NCI-H1105 treated with DMSO at 0.1 percent for 48 hours (cell line): ENCODE measurements around the gene NFKBIB.

Source experiments
- DNase-seq: peaks from one replicate; lab custom pipeline; 2025; lab: John Stamatoyannopoulos, UW

The NFKBIB gene

GRCh38 chr19:38904581-38905539, 5.1 kb downstream of the NFKBIB start:
- no peak for DNase-seq

- no peak for DNase-seq
These were observed 5.9 kb downstream of the NFKBIB start for GRCh38 chr19:38905620-38906019.

GRCh38 chr19:38907227-38907626, 7.5 kb downstream of the NFKBIB start:
- no peak for DNase-seq

DNA sequence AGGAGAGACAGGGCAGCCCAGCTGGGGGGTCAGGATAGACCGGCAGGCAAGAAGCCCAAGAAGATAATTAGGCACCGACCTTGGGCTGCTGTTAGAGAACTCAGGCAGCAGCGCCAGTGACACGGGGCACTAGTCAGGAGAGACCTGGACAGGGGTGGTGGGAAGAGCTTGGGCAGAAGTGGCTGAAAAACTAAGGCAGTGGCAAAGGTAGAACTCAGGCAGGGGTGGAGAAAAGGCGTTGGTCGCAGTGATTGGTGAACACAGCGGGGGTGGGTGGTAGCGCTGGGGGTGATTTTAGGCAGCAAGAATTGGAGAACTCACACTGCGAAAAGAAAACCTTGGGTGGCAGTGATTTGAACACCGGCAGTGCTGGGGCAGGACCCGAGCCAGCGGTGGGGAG, 7.9 kb downstream of the NFKBIB start:
- DNase-seq = no peak

DNA sequence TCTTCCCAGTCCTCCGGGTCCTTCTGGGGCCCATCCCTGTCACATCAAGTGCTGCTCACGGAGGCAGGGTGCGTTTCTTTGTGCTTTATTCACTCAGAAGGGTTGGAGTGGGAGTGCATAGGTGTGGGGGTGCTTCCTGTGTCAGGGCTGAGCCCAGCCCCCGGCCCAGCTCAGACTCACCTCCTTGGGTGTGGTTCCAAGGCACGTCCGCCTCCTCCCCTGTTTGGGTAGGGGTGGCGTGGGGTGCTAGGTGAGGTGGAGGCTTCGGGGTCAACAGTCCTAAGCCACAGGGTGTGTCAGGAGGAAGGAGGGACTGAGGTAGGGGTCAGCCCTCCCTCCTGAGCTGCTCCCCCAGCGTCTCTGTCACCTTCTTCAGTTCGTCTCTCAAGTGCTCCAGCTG, 9.1 kb downstream of the NFKBIB start:
- no peak for DNase-seq

- no peak for DNase-seq
These were observed 10.7 kb downstream of the NFKBIB start for GRCh38 chr19:38910488-38910887.

- no peak for DNase-seq
These were observed 11.7 kb downstream of the NFKBIB start for GRCh38 chr19:38911388-38912001.

- DNase-seq = no peak
These were observed 13.1 kb downstream of the NFKBIB start for GRCh38 chr19:38912600-38913514.

GRCh38 chr19:38913958-38914357, 14.2 kb downstream of the NFKBIB start:
- DNase-seq = no peak

DNA sequence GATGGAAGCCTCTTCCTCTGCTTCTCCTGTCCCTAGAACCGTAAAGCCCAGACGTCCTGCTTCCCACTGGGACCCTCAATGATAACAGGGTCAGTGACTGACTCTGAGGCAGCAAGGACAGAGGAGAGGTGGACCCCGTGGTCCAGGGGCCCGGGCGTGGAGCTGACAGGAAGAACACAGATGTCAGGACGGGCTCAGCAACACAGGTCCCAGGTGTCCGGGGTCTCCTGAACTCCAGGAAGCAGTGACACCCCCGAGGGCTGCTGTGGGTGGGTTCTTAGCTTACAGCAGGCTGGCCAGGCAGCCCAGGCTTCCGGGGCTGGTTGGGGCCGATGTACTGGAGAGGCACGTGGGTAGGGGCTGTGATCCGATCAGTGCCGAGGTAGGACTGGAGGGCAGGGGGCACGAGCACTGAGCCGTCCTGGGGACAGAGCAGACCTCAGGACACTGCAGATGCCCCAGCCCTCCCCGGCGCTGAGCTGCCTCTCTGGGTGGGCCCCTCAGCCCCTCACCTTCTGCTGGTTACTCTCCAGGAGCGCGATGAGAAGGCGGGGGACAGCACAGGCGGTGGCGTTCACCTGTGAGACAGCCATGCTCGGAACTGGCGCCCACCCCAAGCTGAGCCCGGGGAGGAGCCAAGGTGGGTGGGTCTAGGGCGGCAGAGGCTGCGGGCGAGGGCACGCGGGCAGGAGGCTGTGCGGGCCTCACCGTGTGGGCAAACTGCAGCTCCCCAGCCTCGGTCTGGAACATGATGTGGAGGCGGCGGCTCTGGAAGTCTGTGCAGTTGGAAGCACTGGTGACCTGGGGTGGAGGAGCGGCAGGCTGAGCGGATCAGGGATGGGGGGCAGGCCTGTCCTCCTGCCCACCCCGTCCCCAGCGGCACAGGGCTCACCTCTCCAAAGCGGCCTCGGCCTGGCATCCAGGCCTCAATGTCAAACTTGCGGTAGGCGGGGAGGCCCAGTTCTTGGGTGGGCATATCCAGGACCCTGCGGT, 15.9 kb downstream of the NFKBIB start:
- DNase-seq = no peak

DNA sequence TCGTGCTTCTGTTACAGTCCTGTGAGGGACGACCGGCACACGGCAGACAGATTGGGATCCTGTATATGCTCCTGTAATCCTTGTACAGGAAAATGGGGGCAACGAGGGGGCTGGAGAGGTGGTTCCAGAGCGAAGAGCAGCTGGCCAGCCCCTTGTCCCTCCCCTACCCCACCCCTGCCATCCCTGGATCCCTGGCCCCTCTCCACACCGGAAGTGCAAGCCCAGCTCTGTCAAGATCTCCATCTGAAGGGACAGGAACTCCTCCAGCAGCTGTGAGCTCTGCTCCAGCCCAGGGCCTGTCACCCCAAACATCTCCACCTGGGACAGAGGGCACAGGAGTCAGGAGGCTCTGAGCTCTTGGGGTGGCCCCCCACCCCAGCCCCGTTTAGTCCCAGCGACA, 17.7 kb downstream of the NFKBIB start:
- no peak for DNase-seq

DNA sequence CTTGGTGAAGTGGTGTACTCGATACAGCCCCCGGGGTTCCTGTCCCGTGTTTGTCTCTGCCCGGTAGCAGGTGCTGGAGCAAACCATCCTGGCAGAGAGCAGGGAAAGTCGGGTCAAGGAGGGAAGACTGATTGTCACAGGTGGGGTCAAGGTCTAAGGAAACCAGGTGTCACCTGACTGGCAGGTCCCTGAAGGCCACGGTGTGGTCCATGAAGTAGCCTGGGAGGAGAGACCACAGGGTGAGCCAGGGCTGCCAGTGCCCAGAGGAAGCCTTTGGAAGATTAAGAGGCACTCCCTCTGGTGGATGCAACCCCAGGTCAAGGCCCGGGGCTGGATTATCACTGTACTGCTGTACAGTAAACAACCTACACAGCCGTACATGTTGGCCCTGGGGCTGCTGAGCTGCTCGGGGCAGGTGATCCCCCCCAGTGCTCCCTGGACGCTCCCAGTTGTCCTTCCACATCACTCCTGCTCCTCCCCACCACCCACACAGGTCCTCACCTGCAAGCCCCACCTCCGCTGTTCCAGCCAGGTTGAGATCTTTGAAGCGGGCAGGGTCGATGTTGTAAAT, 18.2 kb downstream of the NFKBIB start:
- no peak for DNase-seq

- no peak for DNase-seq
These were observed 18.8 kb downstream of the NFKBIB start for GRCh38 chr19:38918526-38918925.

DNA sequence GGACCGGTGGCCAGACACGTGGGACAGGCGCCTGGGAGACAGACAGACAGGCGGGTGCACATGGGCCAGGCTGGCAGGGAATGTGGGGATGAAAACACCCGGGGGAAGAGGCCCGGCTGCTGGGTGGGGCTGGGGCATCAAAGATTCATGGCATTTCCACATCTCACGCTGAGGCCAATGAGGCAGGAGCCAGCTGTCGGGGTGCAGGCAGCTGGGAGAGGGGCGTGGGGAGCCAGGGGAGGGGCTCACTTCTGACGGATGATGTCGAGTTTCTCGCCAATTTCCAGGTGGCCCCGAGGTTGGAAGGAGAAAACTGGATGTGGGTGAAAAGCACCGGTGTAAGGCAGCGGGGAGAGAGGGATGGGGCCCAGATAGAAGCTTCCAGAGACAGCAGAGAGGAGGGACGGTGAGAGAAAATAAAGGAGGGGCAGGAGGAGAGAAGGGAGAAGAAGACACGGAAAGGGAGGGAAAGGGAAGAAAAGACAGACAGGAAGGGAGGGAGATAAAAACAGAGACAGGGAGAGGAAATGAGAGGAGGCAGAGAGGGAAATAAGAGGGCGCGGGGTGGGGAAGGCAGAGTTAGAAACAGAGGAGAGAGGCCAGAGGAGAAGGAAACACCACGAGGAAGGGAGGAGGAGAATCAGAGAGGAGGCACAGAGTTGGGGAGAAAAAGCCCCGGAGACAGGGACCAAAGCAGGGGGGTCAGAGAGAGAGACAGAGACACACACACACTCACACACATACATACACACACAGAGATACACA, 20.2 kb downstream of the NFKBIB start:
- DNase-seq = no peak

DNA sequence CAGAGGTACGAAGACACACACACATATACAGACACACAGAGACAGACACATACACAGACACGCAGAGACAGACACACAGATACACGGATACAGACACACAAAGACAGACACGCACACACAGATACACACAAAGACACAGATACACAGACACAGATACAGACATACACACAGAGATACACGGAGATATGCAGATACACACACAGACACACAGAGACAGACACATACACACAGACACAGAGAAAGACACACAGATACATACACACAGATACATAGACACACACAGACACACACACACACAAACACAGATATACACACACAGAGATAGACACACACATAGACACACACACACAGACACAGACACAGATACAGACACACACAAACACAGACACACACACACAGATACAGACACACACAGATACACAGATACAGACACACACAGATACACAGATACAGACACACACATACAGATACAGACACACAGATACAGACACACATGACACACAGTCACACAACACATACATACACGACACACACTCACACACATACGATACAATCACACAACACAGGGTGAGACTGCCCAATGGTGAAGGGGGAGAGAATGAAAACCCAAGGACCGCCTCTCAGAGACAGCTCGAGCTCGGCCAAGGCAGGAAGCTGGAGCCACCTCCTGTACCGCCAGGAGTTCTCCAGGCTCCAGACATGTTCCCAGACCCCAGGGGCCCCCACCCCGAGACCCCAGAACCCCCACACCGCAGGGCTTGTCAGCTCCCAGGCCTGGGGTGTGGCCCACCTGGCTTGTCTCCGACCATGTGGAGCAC, 21.0 kb downstream of the NFKBIB start:
- DNase-seq = no peak

- no peak for DNase-seq
These were observed 21.9 kb downstream of the NFKBIB start for GRCh38 chr19:38921420-38922274.

GRCh38 chr19:38922482-38922881, 22.7 kb downstream of the NFKBIB start:
- DNase-seq = no peak

DNA sequence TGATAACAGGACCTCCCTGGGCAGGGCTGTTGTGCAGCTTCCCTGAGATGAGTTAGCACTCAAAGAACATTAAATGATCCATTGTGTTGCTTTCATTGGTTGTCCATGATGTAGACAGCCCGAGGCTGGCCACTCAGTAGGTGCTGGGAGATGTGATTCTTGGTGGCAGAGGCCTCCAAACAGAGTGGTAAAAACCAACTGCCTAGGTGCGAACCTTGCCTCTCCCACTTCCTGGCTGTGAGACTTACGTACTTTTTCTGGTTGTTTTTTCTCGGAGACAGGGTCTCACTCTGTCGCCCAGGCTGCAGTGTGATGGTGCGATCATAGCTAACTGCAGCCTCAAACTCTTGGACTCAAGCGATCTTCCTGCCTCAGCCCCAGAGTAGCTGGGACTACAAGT, 24.6 kb downstream of the NFKBIB start:
- DNase-seq = no peak
